ENCODE measurements around the gene NCAM2.

GRCh38 chr21:21063828-21064227 lies 65.6 kb downstream of the NCAM2 start:
- TF ChIP-seq CTCF (IDR thresholded peaks at IDR 0.05; ENCODE audit: insufficient read depth, low read length) (no peak), POLR2AphosphoS5 (IDR thresholded peaks at IDR 0.05; ENCODE audit: low read depth) (no peak), SPI1 (IDR thresholded peaks at IDR 0.05; ENCODE audit: borderline replicate concordance, low read depth) (no peak), REST (IDR thresholded peaks at IDR 0.05; ENCODE audit: insufficient replicate concordance, low read depth) (no peak), GABPA (IDR thresholded peaks at IDR 0.05; ENCODE audit: low read depth) (no peak)

Data from HL-60 (cell line).